Activated gamma-delta T cell (primary cell): Measurements from ENCODE around the gene OPN1MW2.
"Not testable (repeated sequence)": the region's sequence is repeated elsewhere in the genome, so short reads cannot be mapped to it uniquely, and the experiment has no call there.

Source experiments
- DNase-seq: peaks from one replicate; lab custom pipeline; 2025; lab: John Stamatoyannopoulos, UW

Gene OPN1MW2

GRCh38 chrX:154269245-154269644 lies 49.7 kb downstream of the OPN1MW2 start:
- not testable (repeated sequence) for DNase-seq
